Glutamatergic neuron (in vitro differentiated cells): ENCODE data around the gene CAMSAP2. TPM values are rescaled to one million over a fixed set of nuclear protein-coding genes. Genes with fewer than 3 reads are reported as not detected.

Source experiments
- DNase-seq: peaks from one replicate; pipeline ENCODE4 v3.0.0; 2022
- H3K27ac Mint-ChIP-seq: one replicate; pipeline ENCODE4 v1.8.0; 2020; ENCODE audit warnings: mild to moderate bottlenecking, mixed read lengths, inconsistent platforms; ENCODE audit not compliant: unreplicated experiment
- H3K27me3 Mint-ChIP-seq: one replicate; pipeline ENCODE4 v1.8.0; 2020; ENCODE audit warnings: mild to moderate bottlenecking, moderate library complexity, mixed read lengths, inconsistent platforms; ENCODE audit not compliant: unreplicated experiment
- H3K36me3 Mint-ChIP-seq: one replicate; pipeline ENCODE4 v1.8.0; 2020; ENCODE audit warnings: mild to moderate bottlenecking, mixed read lengths, inconsistent platforms; ENCODE audit not compliant: unreplicated experiment
- H3K4me1 Mint-ChIP-seq: one replicate; pipeline ENCODE4 v1.8.0; 2020; ENCODE audit warnings: mild to moderate bottlenecking, low read depth, mixed read lengths, inconsistent platforms; ENCODE audit not compliant: unreplicated experiment
- H3K4me3 Mint-ChIP-seq: one replicate; pipeline ENCODE4 v1.8.0; 2020; ENCODE audit warnings: mild to moderate bottlenecking, mixed read lengths, inconsistent platforms; ENCODE audit not compliant: unreplicated experiment
- H3K9me3 Mint-ChIP-seq: one replicate; pipeline ENCODE4 v1.8.0; 2020; ENCODE audit warnings: mild to moderate bottlenecking, moderate library complexity, mixed read lengths, inconsistent platforms; ENCODE audit not compliant: unreplicated experiment
- total RNA-seq: library from RNA; stranded (reverse); fragmentation: NEBNext Ultra II Directional; extraction: Animal tissue kit (Norgen Biotek cat#: 25700); gene quantifications from one replicate; pipeline ENCODE4 v1.2.1, GENCODE V29; 2021; ENCODE audit not compliant: unreplicated experiment
- TF ChIP-seq, protein P1 (sequence below): fragments of 200-600 bp; sonication (generic); IDR thresholded peaks from one replicate; pipeline ENCODE4 v1.5.0; 2021; ENCODE audit not compliant: partially characterized antibody, unreplicated experiment

Gene CAMSAP2
- total RNA-seq, 1 donor from 2014 or later, result 51.1 TPM

DNA sequence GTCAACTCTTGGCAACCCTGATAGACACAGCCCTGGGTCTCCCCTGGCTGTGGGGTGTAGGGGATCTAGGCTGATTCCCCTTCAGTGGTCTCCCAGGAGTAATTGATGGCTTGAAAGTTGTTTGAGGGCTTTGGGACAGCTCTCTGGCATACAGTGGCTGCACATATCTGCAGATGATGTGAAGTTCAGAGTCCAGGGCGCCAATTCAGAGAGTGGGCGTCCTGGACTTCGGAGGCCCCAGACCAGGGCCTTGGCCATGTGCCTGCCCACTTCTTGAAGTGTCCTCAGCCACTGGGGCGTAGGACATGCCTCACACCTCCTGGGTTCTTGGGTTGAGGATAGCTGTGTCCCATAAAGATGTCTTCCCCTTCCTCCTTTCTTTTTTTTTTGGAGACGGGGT lies 158.6 kb downstream of the CAMSAP2 start:
- Mint-ChIP-seq H3K9me3 (peaks cover 2% of the 10 kb centered on the region), H3K4me3 (no peak overlapping the region), H3K27ac (no peak overlapping the region), H3K4me1 (peaks cover 9% of the 10 kb centered on the region), H3K36me3 (no peaks in the 10 kb centered on the region), H3K27me3 (no peaks in the 10 kb centered on the region)
- TF ChIP-seq, protein P1, sequence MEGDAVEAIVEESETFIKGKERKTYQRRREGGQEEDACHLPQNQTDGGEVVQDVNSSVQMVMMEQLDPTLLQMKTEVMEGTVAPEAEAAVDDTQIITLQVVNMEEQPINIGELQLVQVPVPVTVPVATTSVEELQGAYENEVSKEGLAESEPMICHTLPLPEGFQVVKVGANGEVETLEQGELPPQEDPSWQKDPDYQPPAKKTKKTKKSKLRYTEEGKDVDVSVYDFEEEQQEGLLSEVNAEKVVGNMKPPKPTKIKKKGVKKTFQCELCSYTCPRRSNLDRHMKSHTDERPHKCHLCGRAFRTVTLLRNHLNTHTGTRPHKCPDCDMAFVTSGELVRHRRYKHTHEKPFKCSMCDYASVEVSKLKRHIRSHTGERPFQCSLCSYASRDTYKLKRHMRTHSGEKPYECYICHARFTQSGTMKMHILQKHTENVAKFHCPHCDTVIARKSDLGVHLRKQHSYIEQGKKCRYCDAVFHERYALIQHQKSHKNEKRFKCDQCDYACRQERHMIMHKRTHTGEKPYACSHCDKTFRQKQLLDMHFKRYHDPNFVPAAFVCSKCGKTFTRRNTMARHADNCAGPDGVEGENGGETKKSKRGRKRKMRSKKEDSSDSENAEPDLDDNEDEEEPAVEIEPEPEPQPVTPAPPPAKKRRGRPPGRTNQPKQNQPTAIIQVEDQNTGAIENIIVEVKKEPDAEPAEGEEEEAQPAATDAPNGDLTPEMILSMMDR, result no peak
- no peak for DNase-seq

DNA sequence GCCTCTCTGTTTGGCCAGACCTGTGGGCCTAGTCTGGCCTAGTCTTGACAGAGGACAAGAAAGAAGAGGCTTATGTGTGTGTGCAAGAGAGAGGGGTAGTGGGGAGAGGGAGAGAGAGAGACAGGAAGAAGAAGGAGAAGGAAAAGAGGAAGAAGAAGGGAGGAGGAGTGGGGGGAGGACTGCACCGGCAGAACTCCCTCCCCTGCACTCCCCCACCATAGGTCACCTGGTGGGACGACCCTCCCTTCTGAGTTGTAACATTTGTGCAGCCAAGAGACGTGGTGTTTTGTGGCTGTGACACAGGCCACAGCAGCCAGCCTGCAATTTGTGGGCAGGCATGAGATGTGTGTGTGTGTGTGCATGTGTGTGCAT lies 160.3 kb downstream of the CAMSAP2 start:
- TF ChIP-seq, protein P1, result no peak
- Mint-ChIP-seq H3K4me1 (peaks cover 7% of the 10 kb centered on the region), H3K27ac (no peak overlapping the region), H3K36me3 (no peaks in the 10 kb centered on the region), H3K9me3 (peaks cover under 1% of the 10 kb centered on the region), H3K27me3 (no peaks in the 10 kb centered on the region), H3K4me3 (no peak overlapping the region)
- no peak for DNase-seq

DNA sequence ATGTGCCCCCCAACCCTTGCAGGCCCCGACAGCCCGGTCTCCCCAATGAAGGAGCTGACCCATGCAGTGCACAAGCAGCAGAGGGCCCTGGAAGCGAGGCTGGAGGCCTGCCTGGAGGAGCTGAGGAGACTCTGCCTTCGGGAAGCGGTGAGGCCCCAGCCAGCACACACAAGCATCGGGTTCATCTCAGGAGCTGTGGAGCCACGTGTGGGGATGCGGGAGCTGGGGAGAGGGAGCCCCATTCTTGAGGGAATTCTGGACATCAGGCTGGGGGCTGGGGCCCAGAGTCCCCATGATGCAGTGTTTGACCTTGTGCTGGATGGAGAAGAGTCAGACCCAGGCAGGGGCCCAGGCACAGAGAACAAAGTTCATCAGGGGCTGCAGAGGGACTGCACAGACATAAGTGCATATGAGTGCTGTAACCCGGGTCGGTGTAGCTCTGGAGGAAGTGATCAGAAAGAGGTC lies 160.8 kb downstream of the CAMSAP2 start:
- Mint-ChIP-seq H3K4me1 (peaks cover 7% of the 10 kb centered on the region), H3K4me3 (no peak overlapping the region), H3K36me3 (no peaks in the 10 kb centered on the region), H3K27me3 (no peaks in the 10 kb centered on the region), H3K27ac (no peak overlapping the region), H3K9me3 (no peaks in the 10 kb centered on the region)
- no peak for DNase-seq
- TF ChIP-seq, protein P1, result no peak

DNA sequence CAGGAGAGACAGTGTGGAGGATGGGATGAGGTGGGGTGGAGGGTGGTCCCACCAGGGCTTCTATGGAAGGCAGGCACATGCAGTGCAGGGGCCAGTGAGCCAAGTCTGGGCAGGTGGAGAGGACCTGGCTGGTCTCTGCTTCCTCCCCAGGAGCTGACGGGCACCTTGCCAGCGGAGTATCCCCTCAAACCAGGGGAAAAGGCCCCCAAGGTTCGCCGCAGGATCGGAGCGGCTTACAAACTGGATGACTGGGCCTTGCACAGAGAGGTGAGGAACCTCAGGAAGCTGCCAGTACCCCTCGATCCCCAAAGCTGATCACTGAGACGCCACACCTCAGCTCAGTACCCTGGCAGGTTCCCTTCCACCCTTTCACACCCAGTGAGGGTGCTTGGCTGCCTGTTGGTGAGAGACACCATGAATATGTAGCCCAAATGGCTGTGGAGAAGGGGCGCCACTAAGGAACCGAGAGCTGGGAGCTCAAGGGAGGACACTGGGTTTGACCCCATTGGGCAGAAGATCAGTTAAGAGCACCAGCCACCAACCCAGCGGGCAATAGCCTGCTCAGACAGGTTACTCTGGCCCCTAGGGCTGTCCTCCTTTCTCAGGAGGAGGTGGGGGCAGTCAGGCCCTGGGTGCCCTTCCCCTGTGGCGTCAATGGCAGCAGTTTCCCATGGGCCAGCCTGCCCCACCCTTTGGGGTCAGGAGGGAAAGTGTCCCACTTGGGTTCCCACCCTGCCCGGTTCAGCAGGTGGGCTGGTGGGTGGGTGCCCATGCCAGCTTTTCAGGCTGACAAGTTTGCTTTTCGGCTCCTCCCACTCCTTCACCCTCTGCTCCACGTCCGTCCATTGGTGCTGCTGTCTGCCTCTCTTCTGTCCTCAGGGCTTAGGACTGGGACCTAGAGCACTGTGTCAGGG lies 161.5 kb downstream of the CAMSAP2 start:
- Mint-ChIP-seq H3K4me3 (no peak overlapping the region), H3K9me3 (no peaks in the 10 kb centered on the region), H3K27me3 (no peaks in the 10 kb centered on the region), H3K36me3 (no peaks in the 10 kb centered on the region), H3K4me1 (peaks cover 7% of the 10 kb centered on the region), H3K27ac (no peak overlapping the region)
- no peak for DNase-seq
- TF ChIP-seq, protein P1, result no peak

DNA sequence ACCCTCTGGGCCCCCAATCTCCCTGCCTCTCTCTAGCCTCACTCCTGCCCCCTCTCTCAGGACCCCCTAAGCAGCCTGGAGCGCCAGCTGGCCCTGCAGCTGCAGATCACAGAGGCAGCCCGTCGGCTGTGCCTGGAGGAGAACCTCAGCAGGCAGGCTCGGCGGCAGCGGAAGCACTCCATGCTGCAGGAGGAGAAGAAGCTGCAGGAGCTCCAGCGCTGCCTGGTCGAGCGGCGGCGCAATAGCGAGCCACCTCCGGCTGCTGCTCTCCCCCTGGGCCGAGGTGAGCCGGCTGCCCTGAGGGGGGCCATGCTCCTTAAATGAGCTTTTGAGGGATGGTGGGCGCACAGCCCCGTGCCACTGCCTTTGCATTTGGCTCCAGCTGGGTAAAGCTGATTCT lies 162.2 kb downstream of the CAMSAP2 start:
- Mint-ChIP-seq H3K36me3 (no peaks in the 10 kb centered on the region), H3K4me1 (peaks cover 7% of the 10 kb centered on the region), H3K27me3 (no peaks in the 10 kb centered on the region), H3K4me3 (no peak overlapping the region), H3K27ac (no peak overlapping the region), H3K9me3 (no peaks in the 10 kb centered on the region)
- no peak for DNase-seq
- TF ChIP-seq, protein P1, result no peak
